Measurements from ENCODE around the gene C5orf58. TPM values are rescaled to one million over a fixed set of nuclear protein-coding genes. Genes with fewer than 3 reads are reported as not detected.

The C5orf58 gene
- total and polyA plus RNA-seq, 9 of the 15 experiments (the other 6 are each of a cell fraction or from before 2014, with no cell fraction given): 1.5 to 7.6 (median 5.3) TPM

DNA sequence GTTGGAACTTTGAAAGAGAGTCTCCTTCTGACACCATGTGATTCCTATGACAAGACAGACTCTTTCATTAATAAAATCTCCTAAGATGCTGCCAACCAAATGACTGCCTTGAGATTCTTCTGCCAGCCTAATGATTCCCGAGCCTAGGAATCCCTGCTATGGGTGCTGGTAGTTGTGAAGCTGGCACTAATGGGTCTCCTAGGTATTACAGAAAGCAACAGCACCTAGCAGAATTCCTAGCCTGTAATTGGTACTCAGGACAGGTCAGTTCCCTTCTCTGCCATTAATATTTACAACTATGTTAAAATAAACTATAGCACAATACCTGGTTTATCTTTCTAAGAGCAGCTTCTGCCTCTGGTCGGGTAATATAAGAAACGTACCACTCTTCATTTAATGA is 19.3 kb downstream of the C5orf58 start:
- Histone ChIP-seq H3K79me2 (ENCODE audit: control insufficient read depth, insufficient read depth, low read length) (no peaks in the 10 kb centered on the region), H3K36me3 (ENCODE audit: control insufficient read depth, insufficient read depth, low read length) (0 out of 3 replicates have a peak, but pooled peaks cover 3% of the 10 kb centered on the region), H3K27me3 (ENCODE audit: control insufficient read depth in 2 of 2, insufficient read depth in 2 of 2, low read length in 2 of 2) (no peaks in the 10 kb centered on the region; a peak in 1 of 5 replicates), H3K9me1 (ENCODE audit: control insufficient read depth, insufficient read depth, low read length) (no peaks in the 10 kb centered on the region), H2AFZ (ENCODE audit: low read depth, low read length) (no peak overlapping the region), H4K20me1 (replicated peaks; ENCODE audit: control insufficient read depth, insufficient read depth, low read length) (no peaks in the 10 kb centered on the region), H3K4me1 (replicated peaks in 1 of 2; ENCODE audit: control insufficient read depth in 2 of 2, insufficient read depth in 2 of 2, low read length in 2 of 2) (peaks cover 0 to 28% of the 10 kb centered on the region in 2 experiments; a peak in 3 of 5 replicates), H3K4me2 (ENCODE audit: insufficient read depth, low read length) (no peak overlapping the region), H3K4me3 (no peak overlapping the region), H3K27ac (ENCODE audit: extremely low read depth, low read depth, low read length) (no peak overlapping the region), H3K9me3 (replicated peaks; ENCODE audit: control insufficient read depth, insufficient read depth, low read depth, low read length) (no peaks in the 10 kb centered on the region), H3K9ac (ENCODE audit: insufficient read depth in 1 of 2, low read depth in 2 of 2, low read length in 2 of 2) (no peak overlapping the region)
- in situ Hi-C loops (cut with MboI): no loop called here
- TF ChIP-seq ZBTB33 (CRISPR knock-in tag; IDR thresholded peaks at IDR 0.05): no peak
- TF ChIP-seq SIN3B (IDR thresholded peaks at IDR 0.05; ENCODE audit: low read depth): no peak
- no peak for TF ChIP-seq FOSL1 (tag; conservative IDR thresholded peaks at IDR 0.05)
- no peak for TF ChIP-seq ZNF830 (CRISPR knock-in tag; IDR thresholded peaks at IDR 0.05)
- TF ChIP-seq TCFL5 (CRISPR knock-in tag; conservative IDR thresholded peaks at IDR 0.05): no peak
- no peak for TF ChIP-seq PKNOX1 (IDR thresholded peaks at IDR 0.05)
- TF ChIP-seq FOXP1 (CRISPR knock-in tag; IDR thresholded peaks at IDR 0.05): no peak
- no peak for TF ChIP-seq EGR1 (conservative IDR thresholded peaks at IDR 0.05)
- TF ChIP-seq MEIS2 (IDR thresholded peaks at IDR 0.05; ENCODE audit: partially characterized antibody): no peak
- TF ChIP-seq ARNT (IDR thresholded peaks at IDR 0.05): no peak
- TF ChIP-seq ZNF253 (CRISPR knock-in tag; conservative IDR thresholded peaks at IDR 0.05): no peak
- no peak for TF ChIP-seq ZSCAN29 (IDR thresholded peaks at IDR 0.05)
- BruUV-seq (replicated peaks): no TSS peak
- intact Hi-C loops (cut with micrococcal nuclease): no loop called here
- ATAC-seq (no peak), FAIRE-seq (no peak), DNase-seq (ENCODE audit: extremely low read depth in 1 of 4, low spot score in 3 of 4) (no peak)
- POLR2A ChIA-PET: interaction anchor here (1.3 kb wide), 1 partner anchor 9 kb away, joined by 3 read pairs; no protein-coding TSS in a partner anchor
- CTCF ChIA-PET (ENCODE audit: low intra/inter-chr PET ratio): no interaction called here
- WGBS (ENCODE audit: insufficient coverage, low coverage, missing lambda C conversion rate): 40% methylated on average over 3 of the region's 3 CpGs
